Embryonic facial prominence (tissue), 1 donor: ENCODE data around the gene BANF1.
"Not testable (repeated sequence)": the region's sequence is repeated elsewhere in the genome, so short reads cannot be mapped to it uniquely, and the experiment has no call there.

Source experiments
- DNase-seq: peaks from one replicate; pipeline ENCODE4 v3.0.0-alpha.2; 2016; ENCODE audit errors: extremely low spot score

The BANF1 gene

DNA sequence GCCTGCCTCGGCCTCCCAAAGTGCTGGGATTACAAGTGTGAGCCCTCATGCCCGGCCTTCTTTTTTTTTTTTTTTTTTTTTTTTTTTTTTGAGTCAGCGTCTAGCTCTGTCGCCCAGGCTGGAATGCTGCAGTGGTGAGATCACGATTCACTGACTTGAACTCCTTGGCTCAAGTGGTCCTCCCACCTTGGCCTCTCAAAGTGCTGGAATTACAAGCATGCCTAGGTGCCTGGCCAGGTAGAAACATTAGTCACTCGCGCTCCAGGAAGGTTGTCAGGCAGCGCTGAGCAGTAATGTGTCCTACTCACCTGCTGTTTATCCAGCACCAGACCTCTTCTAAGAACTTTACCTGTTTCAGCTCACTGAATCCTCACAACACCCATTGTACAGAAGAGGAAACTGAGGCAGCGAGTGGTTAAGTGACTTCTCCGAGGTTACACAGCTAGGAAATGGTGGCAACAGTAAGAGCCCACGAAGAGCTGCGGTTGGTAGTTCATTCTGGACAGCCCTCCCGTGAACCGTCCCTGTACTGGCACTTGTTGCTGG lies 9.0 kb downstream of the BANF1 start:
- DNase-seq: no peak

- DNase-seq: no peak
Observed at GRCh38 chr11:66011785-66012303, 9.5 kb downstream of the BANF1 start, which contains the start of gene CST6. CST6 (plus strand) TSS chr11:66012008; CDS start chr11:66012045, 37 bp downstream.

DNA sequence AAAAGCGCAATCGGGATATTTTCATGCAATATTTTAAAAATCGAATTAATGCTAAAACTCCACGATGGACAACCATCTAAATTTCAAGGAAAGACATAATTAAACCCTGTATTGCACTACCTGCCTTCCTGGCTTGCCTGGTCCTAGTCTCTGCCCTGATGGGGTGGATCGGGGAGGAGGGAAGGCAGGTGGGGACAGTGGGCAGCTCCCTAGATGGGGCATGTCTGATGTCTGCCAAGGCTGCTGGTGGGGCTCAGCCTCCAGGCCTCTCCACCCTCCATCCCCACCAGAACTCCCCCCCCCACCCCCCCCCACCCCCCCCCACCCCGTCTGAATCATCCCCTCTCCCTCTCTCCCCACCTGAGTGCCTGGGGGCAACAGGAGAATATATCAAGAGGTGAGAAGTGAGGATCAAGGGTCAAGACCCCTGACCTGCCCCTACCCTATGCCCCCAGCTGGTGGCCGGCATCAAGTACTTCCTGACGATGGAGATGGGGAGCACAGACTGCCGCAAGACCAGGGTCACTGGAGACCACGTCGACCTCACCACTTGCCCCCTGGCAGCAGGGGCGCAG lies 10.2 kb downstream of the BANF1 start:
- DNase-seq: no peak

DNA sequence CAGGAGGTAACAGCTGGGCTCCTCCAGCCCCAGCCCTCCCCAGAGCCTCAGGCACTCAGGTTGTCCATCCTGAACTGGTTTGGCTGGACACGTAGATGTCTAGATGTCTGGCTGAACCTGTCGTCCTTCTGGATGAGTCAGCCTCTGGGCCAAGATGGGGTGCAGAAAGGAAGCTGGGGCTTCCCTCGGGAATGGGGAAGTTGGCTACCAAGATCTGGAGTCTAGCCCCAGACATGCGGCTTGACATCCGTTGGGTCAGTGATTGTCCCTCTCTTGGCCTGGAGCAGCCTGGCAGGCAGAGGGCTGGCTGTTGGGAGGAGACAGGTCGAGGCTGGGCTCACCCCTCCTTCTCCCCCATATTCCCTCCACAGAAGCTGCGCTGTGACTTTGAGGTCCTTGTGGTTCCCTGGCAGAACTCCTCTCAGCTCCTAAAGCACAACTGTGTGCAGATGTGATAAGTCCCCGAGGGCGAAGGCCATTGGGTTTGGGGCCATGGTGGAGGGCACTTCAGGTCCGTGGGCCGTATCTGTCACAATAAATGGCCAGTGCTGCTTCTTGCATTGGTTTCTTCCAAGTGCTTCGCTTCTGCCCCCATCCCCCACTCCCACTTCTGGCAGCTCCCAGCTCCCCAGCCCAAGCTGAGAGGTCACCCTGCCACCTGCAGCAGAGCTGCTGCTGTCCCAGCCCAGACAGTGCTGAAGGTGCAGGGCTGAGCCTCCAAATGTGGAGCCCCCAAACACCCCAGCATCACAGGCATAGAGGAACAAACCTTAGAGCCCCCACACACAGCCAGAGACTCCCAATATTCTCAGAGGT lies 10.9 kb downstream of the BANF1 start:
- no peak for DNase-seq

DNA sequence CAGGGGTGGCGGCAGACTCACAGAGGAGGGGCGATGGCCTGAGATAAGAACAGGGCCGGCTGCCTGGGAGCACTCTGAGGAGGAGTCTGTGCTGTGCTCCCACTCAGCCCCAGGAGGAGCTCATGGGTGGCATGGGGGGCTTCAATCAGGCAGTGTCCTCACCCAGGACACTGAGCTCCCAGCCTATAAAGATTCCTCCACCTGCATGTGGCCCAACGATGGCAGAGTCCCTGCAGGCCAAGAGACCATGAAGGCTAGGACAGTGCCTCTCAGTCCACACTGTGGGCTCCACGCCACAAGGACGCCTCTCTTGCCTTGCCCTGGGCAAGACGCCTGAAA lies 11.4 kb downstream of the BANF1 start:
- DNase-seq: no peak

GRCh38 chr11:66014804-66015453 lies 12.6 kb downstream of the BANF1 start:
- DNase-seq: no peak

DNA sequence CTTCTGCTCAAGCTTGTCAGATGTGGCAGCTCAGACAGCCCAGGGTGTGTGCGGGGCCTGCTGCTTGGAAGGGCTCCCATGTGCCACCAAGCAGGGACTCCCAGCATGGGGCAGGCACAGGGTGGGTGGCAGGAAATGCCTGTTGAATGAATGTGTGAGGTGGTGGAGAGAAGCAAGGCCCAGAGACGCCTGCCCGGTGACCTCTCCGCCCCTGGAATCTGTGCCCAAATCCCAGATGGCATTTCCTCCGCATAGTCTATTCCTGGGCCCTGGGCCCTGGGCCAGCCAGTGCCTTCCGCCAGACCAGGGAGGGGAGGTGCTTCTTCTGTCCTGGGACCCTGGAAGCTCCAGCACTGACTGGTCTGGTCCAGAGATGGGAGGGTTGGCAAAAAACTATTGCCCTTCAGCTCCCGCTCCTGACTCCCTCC lies 13.2 kb downstream of the BANF1 start:
- no peak for DNase-seq

- DNase-seq: no peak
Observed at GRCh38 chr11:66015936-66016792, 13.9 kb downstream of the BANF1 start.

DNA sequence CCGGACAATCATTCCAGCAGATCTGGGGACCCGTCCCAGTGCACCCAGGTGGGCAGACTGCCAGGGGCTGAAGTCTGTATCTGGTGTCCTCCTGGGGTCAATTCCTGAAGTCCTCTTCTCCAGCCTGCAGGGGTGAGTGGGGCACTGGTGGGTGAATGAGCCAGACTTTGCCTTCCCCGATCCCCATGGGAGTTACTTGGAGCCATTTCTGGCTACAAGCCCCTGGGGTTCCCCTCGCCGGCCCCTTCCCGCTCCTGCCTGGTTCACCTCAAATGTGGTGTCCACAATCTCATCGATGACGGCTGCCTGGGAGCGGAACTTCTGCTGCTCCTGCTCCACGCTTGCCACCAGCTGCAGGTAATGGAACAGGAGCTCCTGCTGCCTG lies 14.5 kb downstream of the BANF1 start:
- DNase-seq: no peak

- DNase-seq: no peak
Observed at GRCh38 chr11:66017321-66017720, 15.0 kb downstream of the BANF1 start.

DNA sequence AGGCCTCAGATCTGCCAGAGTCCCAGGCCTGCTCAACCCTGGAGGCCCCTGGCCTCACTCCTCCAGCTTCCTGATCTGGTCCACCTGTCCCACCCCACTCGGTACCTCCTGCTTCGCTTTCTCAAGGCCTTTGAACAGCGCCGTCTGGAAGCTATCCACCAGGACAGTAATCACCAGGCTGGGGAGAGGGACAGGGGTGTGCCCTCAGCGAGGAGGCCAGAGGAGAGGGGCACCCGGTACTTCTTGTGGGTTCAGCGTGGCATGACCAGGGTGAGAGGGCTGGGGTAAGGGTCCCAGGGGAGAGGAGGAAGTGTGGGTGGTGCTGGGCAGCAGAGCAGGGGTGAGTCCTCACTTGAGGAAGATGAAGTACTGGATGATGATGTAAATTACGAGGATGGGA lies 17.9 kb downstream of the BANF1 start:
- no peak for DNase-seq

DNA sequence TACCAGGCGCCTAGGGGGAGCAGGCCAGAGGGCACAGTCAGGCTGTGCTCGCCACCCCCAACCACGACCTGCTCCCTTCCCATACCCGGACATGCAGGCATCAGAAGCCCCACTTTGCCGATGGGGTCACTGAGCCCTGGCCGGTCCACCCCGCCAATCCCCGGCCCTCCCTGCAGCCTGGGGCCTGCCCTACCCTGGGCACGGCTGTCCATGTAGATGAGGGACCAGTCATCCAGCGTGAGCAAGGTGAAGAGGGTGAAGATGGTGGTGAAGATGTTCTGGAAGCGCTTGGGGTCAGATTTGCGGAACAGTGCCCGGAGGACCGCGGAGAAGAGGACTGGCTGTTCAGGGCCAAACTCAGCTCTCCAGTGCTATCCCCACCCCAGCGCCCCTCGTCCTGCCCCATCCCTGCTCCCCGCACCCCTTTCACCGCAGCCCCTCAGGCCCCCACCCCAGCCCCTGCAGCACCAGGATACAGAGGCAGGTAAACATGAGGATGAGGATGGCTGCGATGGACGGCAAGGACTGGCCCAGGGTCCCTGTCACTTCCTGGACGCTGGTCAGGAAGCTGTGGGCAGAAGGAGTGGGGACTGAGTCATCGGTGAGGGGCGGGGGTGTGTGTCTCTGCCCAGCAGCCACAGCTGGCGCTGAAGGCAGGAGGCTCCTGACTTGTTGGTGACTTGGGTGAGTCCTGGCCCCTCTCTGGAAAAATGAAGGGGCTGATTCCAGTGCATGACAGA lies 18.5 kb downstream of the BANF1 start:
- no peak for DNase-seq

GRCh38 chr11:66022401-66023185 lies 20.3 kb downstream of the BANF1 start:
- DNase-seq: no peak

- not testable (repeated sequence) for DNase-seq
Observed at GRCh38 chr11:66023186-66023440, 20.8 kb downstream of the BANF1 start.

DNA sequence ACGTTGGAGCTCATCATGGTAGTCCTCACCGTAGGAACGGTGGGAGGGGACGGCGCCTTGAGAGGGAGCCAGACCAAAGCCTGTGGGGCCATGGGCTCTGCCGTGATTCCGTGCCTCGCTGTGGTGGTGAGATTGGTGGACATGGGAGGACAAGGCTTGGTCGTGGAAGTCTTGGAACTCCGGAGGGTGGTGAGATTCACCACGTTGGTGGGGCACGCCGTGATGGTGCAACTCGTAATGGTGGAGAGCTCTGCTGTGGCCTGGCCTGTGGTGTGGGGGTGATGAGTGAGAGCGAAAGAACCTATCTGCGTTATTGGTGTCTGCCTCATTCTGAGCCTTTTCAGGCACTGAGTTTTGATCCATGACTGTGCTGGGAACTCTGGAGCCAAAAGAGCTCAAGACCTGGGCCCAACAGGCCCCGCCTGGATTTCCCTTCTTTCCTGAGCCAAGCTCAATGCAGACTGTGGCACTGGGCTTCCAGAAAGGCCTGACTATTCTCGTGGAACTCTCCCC lies 23.8 kb downstream of the BANF1 start, which contains the start of gene CATSPER1:
TSS of gene CATSPER1 (minus strand) at position 463 of the 513 bp plus-strand sequence. CDS start at position 363, 100 bp downstream.
- no peak for DNase-seq

DNA sequence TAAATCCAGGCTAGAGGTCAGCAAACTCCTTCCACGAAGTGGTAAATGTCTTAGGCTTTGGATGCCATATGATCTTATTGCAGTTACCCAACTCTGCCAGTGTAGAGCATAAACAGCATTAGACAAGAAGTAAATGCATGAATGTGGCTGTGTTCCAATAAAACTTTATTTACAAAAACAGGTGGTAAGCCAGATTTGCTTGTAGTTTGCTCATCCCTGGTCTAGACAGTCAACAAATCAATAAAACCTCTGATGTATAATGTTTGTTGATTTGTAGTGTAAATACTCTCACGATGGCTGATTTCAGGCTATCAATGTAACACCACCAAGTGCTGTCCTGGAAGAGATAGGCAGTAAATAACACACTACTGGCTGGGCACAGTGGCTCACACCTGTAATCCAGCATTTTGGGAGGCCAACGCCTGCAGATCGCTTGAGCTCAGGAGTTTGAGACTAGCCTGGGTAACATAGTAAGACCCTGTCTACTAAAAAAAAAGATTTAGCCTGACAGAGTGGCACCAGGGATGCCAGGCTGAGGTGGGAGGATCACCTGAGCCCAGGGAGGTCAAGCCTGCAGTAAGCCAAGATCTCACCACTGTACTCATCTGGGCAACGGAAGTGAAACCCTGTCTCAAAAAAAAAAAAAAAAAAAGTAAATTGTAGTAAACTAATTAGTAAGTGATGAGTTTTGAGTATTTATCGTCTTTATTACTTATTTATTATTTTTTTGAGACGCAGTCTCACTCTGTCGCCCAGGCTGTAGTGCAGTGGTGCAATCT lies 30.8 kb downstream of the BANF1 start:
- no peak for DNase-seq

DNA sequence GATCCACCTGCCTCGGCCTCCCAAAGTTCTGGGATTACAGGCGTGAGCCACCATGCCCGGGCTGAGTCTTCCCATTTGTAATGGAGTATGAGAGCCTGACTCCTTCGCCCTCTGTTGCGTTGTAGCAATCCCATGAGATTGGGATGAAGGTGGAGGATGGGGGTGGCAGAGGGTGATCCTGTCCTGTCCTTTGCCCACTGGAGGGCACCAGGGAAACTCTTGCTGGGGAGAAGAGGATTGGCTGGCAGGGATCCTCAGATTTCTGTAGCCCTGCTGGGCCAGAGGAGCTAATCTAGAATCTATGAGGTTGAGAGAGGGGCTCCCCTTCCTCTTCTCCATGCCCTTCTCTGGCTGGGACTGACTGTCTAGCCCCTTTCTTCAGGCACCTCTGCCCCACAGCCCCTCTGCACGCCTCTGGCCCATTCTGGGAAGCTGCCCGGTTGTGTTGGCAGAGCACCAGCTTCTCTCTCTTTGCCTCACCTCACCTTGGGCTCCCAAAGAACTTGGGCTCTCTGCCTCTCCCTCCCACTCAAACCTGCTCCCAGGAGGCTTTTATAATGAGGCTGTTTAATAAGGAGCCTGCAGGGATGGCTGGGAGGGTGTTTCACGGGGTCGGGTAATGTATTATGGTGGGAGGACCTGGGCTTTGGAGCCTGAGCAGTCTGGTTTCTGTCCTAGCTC lies 33.5 kb downstream of the BANF1 start:
- no peak for DNase-seq

- no peak for DNase-seq
Observed at GRCh38 chr11:66036334-66036710, 34.0 kb downstream of the BANF1 start.

- no peak for DNase-seq
Observed at GRCh38 chr11:66037327-66037726, 35.0 kb downstream of the BANF1 start.
